Activated T-helper 9 cell treated with anti-CD3 and anti-CD28 coated beads, Interleukin-2, amount 50 U/mL, for 16 hours (primary cell): ENCODE data around the gene VAV3.
"Not testable (repeated sequence)": the region's sequence is repeated elsewhere in the genome, so short reads cannot be mapped to it uniquely, and the experiment has no call there.

Experiments
- DNase-seq: peaks from one replicate; pipeline ENCODE4 v3.0.0-alpha.2; 2020; ENCODE audit warnings: low read depth

The VAV3 gene

GRCh38 chr1:107893350-107893749, 71.6 kb downstream of the VAV3 start:
- DNase-seq: not testable (repeated sequence)

DNA sequence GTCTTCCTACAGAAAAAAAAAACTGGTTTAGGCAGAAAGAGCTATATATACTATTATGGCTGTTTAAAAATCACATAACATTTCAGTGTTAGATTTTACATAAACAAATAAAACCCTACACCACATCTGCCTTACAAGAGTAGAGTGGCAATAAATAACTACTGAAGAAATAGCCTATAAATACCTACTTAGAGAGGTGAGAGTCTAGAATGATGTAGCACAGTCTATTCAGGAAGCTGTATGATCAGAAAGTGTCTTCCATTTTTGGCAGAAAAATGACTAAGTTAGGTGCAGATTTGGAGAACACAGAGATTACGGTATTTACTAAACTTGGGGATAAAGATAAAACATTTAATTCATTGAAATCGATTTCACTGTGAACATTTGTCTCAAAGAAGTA, 75.5 kb downstream of the VAV3 start:
- no peak for DNase-seq

GRCh38 chr1:107883562-107883961, 81.4 kb downstream of the VAV3 start:
- no peak for DNase-seq

DNA sequence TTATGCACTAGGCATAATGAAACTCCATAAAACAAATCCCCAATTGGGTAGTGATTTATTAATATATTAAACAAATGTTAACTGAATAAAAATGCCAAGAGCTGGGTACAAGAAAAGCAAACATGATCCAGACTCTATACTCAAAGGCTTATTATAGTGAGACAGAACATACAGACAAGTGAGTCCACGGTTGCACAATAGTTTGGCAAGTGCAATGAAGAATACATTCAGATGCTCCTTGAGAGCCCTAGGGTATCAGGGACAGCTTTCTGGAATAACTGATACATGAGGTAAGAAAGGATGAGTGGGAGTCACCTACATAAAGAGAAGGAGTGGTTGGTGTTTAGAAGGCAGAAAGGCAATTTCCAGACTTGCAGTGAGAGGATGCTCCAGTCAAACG, 85.1 kb downstream of the VAV3 start:
- DNase-seq: no peak

DNA sequence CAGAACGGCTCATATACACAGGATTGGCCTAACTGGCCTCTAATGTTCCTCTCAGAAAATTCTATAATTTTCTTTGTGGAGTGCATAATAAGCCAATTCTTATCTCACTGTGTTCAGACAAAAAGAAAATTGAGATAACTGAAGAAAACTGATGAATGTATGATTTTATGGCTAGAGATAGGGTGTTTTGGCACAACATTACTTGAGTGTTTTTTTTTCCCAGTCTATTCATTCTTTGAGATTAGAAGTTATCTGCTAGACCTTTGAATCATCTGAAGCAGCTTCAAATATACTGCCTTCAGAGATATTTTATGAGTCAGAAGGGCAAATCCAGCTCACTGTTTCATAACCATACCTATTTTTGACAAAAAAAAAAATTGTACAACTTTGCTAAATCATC, 85.6 kb downstream of the VAV3 start:
- no peak for DNase-seq

DNA sequence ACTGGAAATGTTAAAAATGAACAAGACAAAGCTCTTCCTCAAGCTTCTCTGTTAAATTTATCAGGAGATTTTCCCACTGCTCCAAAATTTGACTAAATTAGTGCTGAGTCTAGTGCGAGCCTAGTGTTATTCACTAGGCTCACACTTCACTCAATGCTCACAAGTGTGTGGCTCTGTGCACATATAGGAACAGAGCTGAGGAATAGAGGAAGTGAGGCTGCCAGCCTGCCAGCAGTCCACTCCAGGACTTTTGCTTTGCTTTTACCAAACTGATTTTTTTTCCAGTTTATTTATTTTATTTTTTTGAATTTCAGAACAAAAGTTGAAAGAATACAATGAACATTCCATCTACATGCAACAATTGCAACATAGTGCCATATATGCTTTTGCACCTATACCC, 87.2 kb downstream of the VAV3 start:
- DNase-seq: no peak

- no peak for DNase-seq
Measured at GRCh38 chr1:107877092-107877491, 87.9 kb downstream of the VAV3 start.

DNA sequence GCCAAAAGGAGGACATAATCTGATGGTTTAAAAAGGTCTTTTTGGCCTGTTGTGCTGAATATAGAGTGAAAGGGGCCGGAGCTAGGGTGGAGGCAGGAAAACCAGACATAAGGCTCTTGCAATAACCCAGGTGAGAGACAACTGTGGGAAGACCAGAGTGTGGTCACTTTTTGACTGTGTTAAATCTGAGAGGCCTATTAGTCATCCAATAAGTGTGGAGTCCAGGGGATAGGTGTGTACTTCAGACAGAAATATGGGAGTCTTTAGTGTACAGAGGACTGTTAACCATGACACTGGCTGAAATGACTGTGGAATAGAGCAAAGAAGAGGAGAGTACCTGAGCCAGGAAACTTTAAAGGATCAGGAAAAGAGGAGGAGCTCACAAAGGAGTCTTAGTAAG, 89.3 kb downstream of the VAV3 start:
- DNase-seq: no peak

GRCh38 chr1:107874221-107874620, 90.8 kb downstream of the VAV3 start:
- no peak for DNase-seq

DNA sequence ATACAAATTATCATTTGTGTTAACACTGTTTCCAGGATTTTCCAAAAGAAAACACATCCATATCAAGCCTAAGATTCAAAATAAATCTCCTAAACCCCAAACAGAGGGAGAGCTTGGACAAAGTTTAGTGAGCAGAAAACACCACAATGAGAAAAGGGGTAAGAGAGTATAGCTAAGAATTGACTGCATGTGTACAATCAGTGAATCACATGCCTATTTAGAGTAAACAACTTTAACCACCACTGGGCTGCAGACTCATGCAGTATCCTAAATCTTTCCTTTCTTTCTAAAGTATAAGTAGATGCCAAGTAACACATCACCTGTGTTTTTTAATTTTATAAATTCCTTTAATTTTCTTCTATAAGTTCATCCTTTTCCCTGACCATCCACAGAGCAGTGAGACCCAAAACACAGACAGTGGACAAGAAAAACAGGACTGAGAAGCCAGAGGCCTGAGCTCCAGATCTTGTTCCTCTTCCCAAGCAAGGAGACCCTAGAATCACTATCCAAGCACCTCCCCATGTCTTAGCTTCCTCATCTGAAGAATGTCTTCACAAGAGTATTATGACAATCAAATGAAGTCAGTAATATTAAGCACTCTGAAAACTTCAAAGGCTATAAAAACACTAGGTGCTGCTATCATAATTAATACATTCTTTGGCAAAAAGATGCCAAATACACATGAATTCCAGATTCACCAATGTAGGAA, 93.1 kb downstream of the VAV3 start:
- no peak for DNase-seq

DNA sequence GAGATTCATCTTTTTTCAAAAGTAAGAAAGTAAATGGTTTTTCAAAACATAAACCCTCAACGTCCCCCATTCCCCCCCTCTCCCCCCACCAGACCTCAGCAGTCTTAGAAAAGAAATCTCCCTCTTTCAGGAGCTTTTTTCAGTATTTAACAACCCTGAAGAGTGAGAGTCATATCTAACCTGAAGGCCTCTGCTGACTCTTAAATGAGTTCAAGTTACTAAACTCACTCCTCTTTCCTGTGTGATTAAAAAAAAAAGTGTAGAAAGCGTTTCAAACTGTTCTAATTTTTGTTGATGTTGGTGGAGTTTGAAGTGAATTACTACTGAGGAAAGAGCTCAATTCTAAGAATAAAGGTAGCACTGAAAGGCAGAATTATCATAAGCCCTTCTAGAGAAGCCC, 93.7 kb downstream of the VAV3 start:
- DNase-seq: no peak

- no peak for DNase-seq
Measured at GRCh38 chr1:107870696-107871095, 94.3 kb downstream of the VAV3 start.

DNA sequence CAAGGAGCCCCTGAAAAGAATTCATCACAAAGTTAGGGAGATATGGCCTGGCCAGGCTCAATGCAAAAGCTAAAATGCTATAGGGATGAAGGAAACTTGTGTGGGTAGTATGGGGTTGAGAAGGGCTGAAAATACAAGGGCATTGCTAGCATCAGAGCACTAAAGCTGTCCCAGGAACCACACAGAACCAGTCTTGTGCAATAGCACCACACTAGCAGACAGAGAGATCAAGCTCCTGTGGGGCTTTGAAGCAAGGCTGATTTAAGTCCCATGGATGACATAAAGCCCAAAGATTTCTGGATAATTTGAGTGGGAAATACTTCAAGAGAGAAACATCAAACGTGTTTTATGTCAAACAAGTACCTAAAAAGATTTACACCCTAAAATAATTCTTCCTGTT, 97.1 kb downstream of the VAV3 start:
- DNase-seq: no peak

GRCh38 chr1:107867422-107867821, 97.6 kb downstream of the VAV3 start:
- no peak for DNase-seq

DNA sequence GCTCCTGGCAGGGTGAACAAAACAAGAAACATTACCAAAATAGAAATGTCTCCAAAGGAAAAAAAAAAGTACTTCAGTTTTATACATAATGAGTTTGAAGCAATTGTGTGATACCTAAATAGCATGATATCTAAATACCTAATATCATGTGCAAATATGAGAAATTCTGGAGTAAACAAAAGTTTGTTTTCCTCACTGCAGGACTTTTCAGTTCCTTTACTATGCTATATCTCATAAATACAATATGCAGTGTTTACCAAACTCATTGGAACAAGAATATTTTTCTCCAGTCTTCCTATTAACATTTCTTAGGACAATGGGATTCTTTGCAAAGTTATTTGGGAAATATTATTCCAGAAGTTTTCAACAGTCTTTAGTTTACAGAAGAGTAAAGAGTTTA, 98.1 kb downstream of the VAV3 start:
- DNase-seq: no peak

- DNase-seq: no peak
Measured at GRCh38 chr1:107865627-107866026, 99.4 kb downstream of the VAV3 start.

GRCh38 chr1:107863342-107863741, 101.6 kb downstream of the VAV3 start:
- no peak for DNase-seq

GRCh38 chr1:107862064-107862463, 102.9 kb downstream of the VAV3 start:
- no peak for DNase-seq

- DNase-seq: no peak
Measured at GRCh38 chr1:107858323-107858722, 106.7 kb downstream of the VAV3 start.

DNA sequence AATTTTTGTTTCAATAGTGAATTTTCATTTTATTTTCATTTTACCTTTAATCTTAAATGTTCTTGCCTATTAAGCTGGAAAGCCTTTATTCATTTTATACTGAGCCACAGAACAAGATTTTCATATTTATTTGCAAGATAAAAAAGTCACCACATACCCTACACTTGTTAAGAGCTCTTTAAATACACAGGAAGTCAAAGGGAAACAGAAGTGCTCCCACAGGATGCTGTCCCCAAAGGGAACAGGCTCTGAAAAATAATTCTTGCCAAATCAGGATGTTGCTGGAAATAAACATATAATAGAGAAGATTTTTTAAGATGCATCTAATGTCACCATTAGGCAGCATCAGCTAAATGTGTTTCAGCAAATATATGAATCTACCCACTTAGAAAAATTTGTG, 113.6 kb downstream of the VAV3 start:
- no peak for DNase-seq

- DNase-seq: not testable (repeated sequence)
Measured at GRCh38 chr1:107844541-107845194, 120.3 kb downstream of the VAV3 start.

DNA sequence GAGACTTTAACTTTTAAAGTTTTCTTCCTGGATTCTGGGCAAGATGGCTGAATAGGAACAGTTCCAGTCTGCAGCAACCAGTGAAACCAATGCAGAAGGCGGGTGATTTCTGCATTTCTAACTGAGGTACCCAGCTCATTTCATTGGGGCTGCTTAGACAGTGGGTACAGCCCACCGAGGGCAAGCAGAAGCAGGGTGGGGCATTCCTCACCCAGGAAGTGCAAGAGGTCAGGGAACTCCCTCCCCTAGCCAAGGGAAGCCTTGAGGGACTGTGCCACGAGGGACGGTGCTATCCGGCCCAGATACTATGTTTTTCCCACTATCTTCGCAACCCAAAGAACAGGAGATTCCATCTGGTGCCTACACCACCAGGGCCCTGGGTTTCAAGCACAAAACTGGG, 121.0 kb downstream of the VAV3 start:
- DNase-seq: no peak

DNA sequence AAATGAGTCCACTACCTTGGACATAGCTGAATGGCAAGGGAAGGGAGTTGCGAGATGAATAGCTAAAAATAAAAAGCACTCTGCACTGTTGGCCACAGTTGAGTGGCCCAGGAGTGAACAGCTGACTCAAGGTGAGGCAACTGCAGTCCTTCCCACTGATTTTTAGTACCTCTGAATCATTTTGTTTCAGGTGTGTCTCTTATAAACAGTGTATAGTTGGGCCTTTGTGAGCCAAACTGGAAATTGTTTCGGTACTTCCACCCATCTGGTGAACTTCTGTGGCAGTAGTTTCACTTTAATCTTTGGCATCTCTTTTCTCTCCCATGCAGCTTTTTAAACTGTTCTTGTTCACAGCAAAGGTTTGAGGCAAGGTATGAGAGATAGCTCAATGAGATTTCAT, 122.7 kb downstream of the VAV3 start:
- no peak for DNase-seq

GRCh38 chr1:107840725-107841124, 124.3 kb downstream of the VAV3 start:
- DNase-seq: no peak
